Psoas muscle (tissue), 8 donors: ENCODE measurements around the gene VIM. TPM values are rescaled to one million over a fixed set of nuclear protein-coding genes. Genes with fewer than 3 reads are reported as not detected.
A peak's percentile ranks its signal among the peaks of the same experiment; 100 is the strongest.

Experiments
- ATAC-seq, 4 donors: fragments of 200-7000 bp; cut with Tn5 transposase; one replicate each; pipeline ENCODE4 v1.9.1; 2020; ENCODE audit warnings: moderate library complexity in 3 of 4, mild to moderate bottlenecking in 2 of 4
- DNase-seq, 2 donors: peaks; one replicate each; pipeline ENCODE4 v3.0.0-alpha.2; 2020
- H3K27ac ChIP-seq: fragments of 200-600 bp; one replicate; pipeline ENCODE4 v1.8.0; 2022
- H3K27me3 ChIP-seq, 3 donors: fragments of 200-600 bp in 1 of 3; one replicate each; pipeline versions ENCODE4 v1.6.1 to v1.8.0; 2013 to 2022; ENCODE audit warnings: low read length in 2 of 3, mild to moderate bottlenecking in 2 of 3, moderate library complexity in 1 of 3; ENCODE audit not compliant: insufficient read depth in 3 of 3
- H3K36me3 ChIP-seq, 2 donors: fragments of 200-600 bp in 1 of 2; one replicate each; pipeline versions ENCODE4 v1.6.1 to v1.8.0; 2013 to 2022; ENCODE audit warnings: low read depth in 1 of 2, mild to moderate bottlenecking in 1 of 2, moderate library complexity in 1 of 2; ENCODE audit not compliant: insufficient read depth in 1 of 2
- H3K4me1 ChIP-seq: fragments of 200-600 bp; one replicate; pipeline ENCODE4 v1.8.0; 2022
- H3K4me3 ChIP-seq: fragments of 200-600 bp; one replicate; pipeline ENCODE4 v1.8.0; 2022; ENCODE audit warnings: mild to moderate bottlenecking
- H3K9me3 ChIP-seq: fragments of 200-600 bp; one replicate; pipeline ENCODE4 v1.8.0; 2022
- whole genome bisulfite sequencing, 3 donors: extraction: QIAGEN DNeasy Blood & Tissue Kit; methylation state at CpG; one replicate each; pipeline versions ENCODE4 v1.1.6 to v1.1.7; 2013; 5-methylcytosine and 5-hydroxymethylcytosine counted together
- intact Hi-C, 2 donors: fragments of 100-400 bp; cut with DNase I; formaldehyde crosslinking; loops; one replicate each; pipeline versions ENCODE4 v1.11.0 to v1.14.2; 2022
- polyA plus RNA-seq, 3 donors: library from polyadenylated mRNA; stranded (reverse); fragments of 200-250 nt; gene quantifications; one replicate each; pipeline ENCODE4 v1.2.3, GENCODE V29; 2013
- total RNA-seq, 4 donors: library from RNA; stranded (reverse); fragmentation: NEBNext Ultra II Directional in 2 of 4; extraction: Animal tissue kit (Norgen Biotek cat#: 25700) in 2 of 4; gene quantifications; one replicate each; pipeline versions ENCODE4 v1.2.1 to v1.2.4, GENCODE V29; 2021 to 2023
- TF ChIP-seq, protein P1 (sequence below): fragments of 200-600 bp; IDR thresholded peaks from one replicate; pipeline ENCODE4 v1.8.0; 2022; ENCODE audit warnings: antibody characterized with exemption
- donor health status: healthy with polysubstance abuse.
- donor health status: DM: no; HTN: no; CAD: no; lungs with moderate emphysema.
- donor health status: Bipolar disorder and iron deficiency.
- donor health status: healthy.
- donor health status: DM: yes; HTN: yes; CAD: no.
- donor health status: DM: no; HTN: no; CAD: no.
- donor health status: DM: no; HTN: no; CAD: no.
- donor health status: DM: yes; HTN: yes; CAD: no.

The VIM gene
- total and polyA plus RNA-seq, 7 donors = 126 to 443 (median 197) TPM

DNA sequence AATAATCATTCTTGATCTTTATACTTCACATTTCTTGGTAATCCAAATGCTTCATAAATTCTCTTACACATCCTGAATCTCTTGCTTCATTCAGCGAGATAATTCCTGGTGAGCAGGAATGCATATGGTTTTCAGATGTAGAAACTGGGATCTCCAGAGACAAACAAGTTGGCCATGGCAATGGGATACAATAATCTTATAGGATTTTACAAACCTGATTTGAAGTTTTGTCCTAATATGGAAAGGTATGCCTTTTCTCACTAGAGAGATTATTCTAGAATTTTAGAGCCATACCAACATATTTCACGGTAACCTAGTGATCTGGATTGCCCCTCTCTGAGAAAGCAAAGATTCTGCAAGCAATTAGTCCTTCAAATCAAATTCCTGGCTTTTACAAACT lies 13.5 kb upstream of the VIM start:
- WGBS, 3 donors = 78 to 81% (median 79%) methylated on average over 2 of the region's 2 CpGs
- Histone ChIP-seq H3K4me1 (no peaks in the 10 kb centered on the region), H3K9me3 (no peaks in the 10 kb centered on the region), H3K27ac (peak overlapping the region; percentile 16), H3K36me3 (no peaks in the 10 kb centered on the region), H3K4me3 (no peak overlapping the region), H3K27me3 (no peaks in the 10 kb centered on the region)
- intact Hi-C loops = no loop called here
- TF ChIP-seq, protein P1, sequence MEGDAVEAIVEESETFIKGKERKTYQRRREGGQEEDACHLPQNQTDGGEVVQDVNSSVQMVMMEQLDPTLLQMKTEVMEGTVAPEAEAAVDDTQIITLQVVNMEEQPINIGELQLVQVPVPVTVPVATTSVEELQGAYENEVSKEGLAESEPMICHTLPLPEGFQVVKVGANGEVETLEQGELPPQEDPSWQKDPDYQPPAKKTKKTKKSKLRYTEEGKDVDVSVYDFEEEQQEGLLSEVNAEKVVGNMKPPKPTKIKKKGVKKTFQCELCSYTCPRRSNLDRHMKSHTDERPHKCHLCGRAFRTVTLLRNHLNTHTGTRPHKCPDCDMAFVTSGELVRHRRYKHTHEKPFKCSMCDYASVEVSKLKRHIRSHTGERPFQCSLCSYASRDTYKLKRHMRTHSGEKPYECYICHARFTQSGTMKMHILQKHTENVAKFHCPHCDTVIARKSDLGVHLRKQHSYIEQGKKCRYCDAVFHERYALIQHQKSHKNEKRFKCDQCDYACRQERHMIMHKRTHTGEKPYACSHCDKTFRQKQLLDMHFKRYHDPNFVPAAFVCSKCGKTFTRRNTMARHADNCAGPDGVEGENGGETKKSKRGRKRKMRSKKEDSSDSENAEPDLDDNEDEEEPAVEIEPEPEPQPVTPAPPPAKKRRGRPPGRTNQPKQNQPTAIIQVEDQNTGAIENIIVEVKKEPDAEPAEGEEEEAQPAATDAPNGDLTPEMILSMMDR = no peak
- DNase-seq (no peak), ATAC-seq (no peak)

GRCh38 chr10:17214971-17215781 lies 12.9 kb upstream of the VIM start:
- H3K36me3 ChIP-seq = no peaks in the 10 kb centered on the region
- H3K27me3 ChIP-seq = no peaks in the 10 kb centered on the region
- no peaks in the 10 kb centered on the region for H3K4me1 ChIP-seq
- peak overlapping the region; percentile 71 for H3K27ac ChIP-seq
- ATAC-seq (no peak), DNase-seq (no peak)
- H3K4me3 ChIP-seq = no peak overlapping the region
- WGBS, 3 donors = 57 to 64% (median 61%) methylated on average over 9 of the region's 9 CpGs
- intact Hi-C loops = no loop called here
- no peaks in the 10 kb centered on the region for H3K9me3 ChIP-seq
- TF ChIP-seq, protein P1 = no peak

- WGBS, 3 donors = 93 to 98% (median 96%) methylated on average over 2 of the region's 2 CpGs
- Histone ChIP-seq H3K27ac (peak overlapping the region; percentile 71), H3K4me3 (no peak overlapping the region), H3K4me1 (no peaks in the 10 kb centered on the region), H3K36me3 (no peaks in the 10 kb centered on the region), H3K9me3 (no peaks in the 10 kb centered on the region), H3K27me3 (no peaks in the 10 kb centered on the region)
- TF ChIP-seq, protein P1 = no peak
- no peak for DNase-seq
- intact Hi-C loops = no loop called here
- no peak for ATAC-seq
Observed at GRCh38 chr10:17215782-17216122, 12.3 kb upstream of the VIM start.

- intact Hi-C loops = no loop called here
- no peaks in the 10 kb centered on the region for H3K9me3 ChIP-seq
- TF ChIP-seq, protein P1 = no peak
- H3K27ac ChIP-seq = peak overlapping the region; percentile 71
- no peaks in the 10 kb centered on the region for H3K4me1 ChIP-seq
- no peaks in the 10 kb centered on the region for H3K36me3 ChIP-seq
- ATAC-seq = peak; percentile 44 to 88 (median 75)
- no peak for DNase-seq
- WGBS, 3 donors = 81 to 85% (median 83%) methylated on average over 5 of the region's 5 CpGs
- H3K27me3 ChIP-seq = no peaks in the 10 kb centered on the region
- H3K4me3 ChIP-seq = no peak overlapping the region
Observed at GRCh38 chr10:17216217-17216900, 11.7 kb upstream of the VIM start.
